Esophagus mucosa (tissue), 1 donor: ENCODE results near the gene ZSCAN20. TPM values are rescaled to one million over a fixed set of nuclear protein-coding genes. Genes with fewer than 3 reads are reported as not detected.

Source experiments
- ATAC-seq: fragments of 200-7000 bp; cut with Tn5 transposase; one replicate; pipeline ENCODE4 v1.9.1; 2020
- total RNA-seq: library from RNA; stranded (reverse); gene quantifications from one replicate; pipeline ENCODE4 v1.2.4, GENCODE V29; 2023
- donor health status: DM: yes; HTN: yes; CAD: no.

Gene ZSCAN20
- total RNA-seq, 1 donor from 2014 or later: 2.4 TPM

DNA sequence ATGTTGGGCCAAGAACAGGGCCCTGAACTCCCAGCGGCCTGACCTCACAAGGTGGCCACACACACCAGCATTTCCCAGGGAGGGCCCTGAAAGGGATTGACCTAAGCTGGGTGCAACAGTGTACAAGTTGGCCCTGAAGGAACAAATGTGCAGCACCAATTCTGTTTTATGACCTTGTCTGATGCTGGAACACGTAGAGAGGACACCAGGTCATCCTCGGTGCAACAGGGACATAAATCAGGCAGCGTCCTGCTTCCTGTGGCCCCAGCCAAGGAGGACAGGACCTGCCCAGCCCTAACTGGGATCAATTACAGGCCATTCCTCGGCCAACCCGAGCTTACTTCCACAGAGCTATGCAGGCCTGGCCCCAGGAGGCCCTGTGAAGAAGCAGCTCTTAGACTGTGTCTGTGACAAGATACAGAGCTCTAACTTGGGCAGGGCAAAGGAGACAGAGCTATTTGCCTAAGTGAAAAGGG, 28.7 kb upstream of the ZSCAN20 start:
- no peak for ATAC-seq

GRCh38 chr1:33445108-33445507, 27.3 kb upstream of the ZSCAN20 start:
- ATAC-seq: no peak

GRCh38 chr1:33446590-33446989, 25.9 kb upstream of the ZSCAN20 start:
- no peak for ATAC-seq

DNA sequence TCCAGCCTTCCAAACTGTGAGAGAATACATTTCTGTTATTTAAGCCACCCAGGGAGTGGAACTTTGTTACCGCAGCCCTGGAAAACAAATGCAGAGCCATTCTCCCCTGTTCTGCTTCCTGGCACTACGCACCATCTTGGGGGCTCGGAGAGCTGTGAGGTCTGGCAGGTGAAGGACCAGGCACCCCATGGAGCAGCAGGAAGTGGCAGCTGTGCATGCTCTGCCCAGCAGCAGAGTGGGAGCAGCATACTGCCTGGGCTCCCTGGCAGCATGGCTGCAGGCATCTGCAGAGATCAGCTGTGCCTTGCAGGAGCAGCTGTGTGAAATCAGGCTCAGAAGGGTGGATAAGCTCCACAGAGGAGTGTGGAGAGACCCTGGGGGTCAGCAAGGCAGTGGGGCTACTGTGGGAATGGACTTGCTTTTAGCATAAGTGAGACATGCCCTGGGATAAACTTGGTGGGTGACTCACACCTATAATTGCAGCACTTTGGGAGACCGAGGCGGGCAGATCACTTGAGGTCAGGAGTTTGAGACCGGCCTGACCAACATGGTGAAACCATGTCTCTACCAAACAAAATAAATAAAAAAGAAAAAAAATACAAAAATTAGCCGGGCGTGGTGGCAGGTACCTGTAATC, 17.7 kb upstream of the ZSCAN20 start:
- ATAC-seq: no peak

- ATAC-seq: peak; percentile 80
These were observed 16.6 kb upstream of the ZSCAN20 start for GRCh38 chr1:33455539-33456501.

- ATAC-seq: no peak
These were observed 16.0 kb upstream of the ZSCAN20 start for GRCh38 chr1:33456502-33456886.

GRCh38 chr1:33459691-33460090, 12.8 kb upstream of the ZSCAN20 start:
- ATAC-seq: no peak

DNA sequence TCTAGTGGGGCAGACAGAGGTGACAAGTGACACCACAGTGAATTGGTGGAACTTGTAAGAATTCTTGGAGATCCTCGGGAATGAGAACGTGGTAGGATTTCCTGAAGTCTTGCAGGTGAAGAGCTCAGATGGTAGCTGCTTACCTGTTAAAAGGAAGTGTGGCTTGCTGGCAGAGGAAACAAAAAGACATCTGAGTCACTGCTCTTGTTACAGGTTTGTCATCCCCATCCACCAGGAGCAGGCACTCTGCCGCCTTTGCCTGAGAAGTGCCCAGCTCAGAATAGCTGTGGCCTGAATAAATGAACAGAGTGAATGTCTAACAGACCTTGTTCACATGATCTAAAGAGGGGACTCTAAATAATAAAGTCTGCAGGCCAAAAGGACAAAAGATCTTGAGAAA, 12.3 kb upstream of the ZSCAN20 start:
- peak; percentile 39 for ATAC-seq

DNA sequence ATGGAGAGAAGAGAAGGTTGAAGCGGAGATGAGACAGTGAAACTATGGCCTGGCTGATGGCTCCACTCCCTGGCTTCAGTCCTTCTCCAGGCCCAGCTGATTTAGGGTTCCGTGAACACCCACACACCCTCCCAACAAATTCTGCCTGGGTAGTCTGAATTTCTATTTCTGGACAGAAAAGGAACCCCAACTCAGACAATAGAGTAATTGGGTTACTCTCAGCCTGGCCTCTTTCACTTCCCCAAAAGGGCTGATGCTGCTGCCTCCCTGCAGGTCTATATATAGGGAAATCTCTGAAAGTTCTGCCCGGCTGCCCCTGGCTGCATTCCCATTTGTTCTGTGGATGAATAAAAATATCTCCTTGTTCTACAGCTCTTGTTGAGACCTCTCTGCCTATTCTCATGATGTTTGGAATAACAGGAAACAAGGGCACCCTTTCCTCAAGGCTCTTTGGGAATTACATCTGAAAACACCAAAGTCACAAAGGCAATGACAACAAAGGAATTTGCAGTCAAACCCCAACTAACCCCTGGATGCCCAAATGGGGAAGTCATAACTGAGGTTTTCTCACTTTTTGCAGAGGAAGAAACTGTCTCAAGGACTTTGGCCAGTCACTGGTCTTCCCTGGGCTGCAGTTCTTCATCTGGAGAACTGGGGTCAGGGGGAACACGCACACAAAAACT, 11.4 kb upstream of the ZSCAN20 start:
- ATAC-seq: peak; percentile 14

- ATAC-seq: no peak
These were observed 9.9 kb upstream of the ZSCAN20 start for GRCh38 chr1:33462405-33463164.

GRCh38 chr1:33464552-33464951, 7.9 kb upstream of the ZSCAN20 start:
- no peak for ATAC-seq

GRCh38 chr1:33465316-33465715, 7.1 kb upstream of the ZSCAN20 start:
- no peak for ATAC-seq

- ATAC-seq: no peak
These were observed 6.3 kb upstream of the ZSCAN20 start for GRCh38 chr1:33466159-33466558.

- no peak for ATAC-seq
These were observed 4.4 kb upstream of the ZSCAN20 start for GRCh38 chr1:33468011-33468410.

DNA sequence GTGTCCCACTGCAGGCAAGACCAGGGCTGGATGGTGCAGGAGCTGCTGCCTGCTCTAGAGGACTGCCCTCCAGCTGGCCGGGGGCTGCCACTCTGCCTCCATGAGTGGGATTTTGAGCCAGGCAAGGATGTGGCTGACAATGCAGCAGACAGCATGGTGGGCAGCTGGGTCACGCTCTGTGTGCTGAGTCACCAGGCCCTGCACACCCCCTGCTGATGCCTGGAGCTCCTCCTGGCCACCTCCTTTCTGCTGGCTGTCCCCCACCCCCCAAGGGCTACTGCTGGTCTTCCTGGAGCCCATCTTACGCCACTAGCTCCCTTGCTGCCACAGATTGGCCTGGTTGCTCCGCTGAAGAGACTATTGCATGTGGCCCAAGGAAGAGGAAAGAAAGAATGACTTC, 3.9 kb upstream of the ZSCAN20 start:
- no peak for ATAC-seq

DNA sequence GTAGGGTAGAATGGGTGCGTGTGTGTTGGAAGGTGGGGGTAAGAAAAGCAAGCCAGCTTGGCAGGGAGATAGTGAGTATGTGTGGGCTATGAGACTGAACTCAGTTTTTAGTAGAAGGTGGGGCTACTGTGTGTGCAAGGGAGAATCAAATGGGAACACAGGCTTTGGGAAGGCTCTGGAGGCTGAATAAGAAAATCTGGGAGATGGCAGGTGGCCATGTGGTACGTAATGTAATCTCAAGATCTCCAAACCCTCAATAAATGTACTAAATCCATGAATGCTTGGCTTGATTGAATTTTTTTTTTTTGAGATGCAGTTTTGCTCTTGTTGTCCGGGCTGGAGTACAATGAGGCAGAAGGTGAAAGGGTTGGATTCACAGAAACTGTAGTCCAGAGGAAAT, 3.5 kb upstream of the ZSCAN20 start:
- no peak for ATAC-seq

GRCh38 chr1:33469691-33470090, 2.8 kb upstream of the ZSCAN20 start:
- ATAC-seq: no peak

GRCh38 chr1:33470495-33471012, 1.9 kb upstream of the ZSCAN20 start:
- peak; percentile 78 for ATAC-seq

- ATAC-seq: no peak
These were observed 1.0 kb upstream of the ZSCAN20 start for GRCh38 chr1:33471416-33471815.

DNA sequence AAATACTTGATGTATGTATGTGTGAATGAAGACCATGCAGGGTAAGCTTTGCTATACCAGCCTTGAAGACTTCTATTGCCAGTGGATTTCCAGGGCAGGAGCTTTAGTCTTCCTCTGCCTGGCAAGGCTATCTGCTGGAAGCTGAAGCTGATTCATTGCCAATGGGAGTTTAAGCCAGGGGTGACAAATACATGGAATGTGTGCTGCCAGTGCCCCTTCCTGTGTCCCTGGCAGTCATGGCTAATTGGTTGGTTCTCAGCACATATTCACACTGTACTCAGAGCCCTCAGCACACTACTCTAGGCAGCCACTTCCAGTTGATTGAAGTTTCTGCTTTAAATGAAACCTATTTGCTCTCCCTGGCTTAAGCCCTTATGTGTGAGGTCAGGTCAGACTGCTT, 1.5 kb downstream of the ZSCAN20 start:
- ATAC-seq: no peak

DNA sequence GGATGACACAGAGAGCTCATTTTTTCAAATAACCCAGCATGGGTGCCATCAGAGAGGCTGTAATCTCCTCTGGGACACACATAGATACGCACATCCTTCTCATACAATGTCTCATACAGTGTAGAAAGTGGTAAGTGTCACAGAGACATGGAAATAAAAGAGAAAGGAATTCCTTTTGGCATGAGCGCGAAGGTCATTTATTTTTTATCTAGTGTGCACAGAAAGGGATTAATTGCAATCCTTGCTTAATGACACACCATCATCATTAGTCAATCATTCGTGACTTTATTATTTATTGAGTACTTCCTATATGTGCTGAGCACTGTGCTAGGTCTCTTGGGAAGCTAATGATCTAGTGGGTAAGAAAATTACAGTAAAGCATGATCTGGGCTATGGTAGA, 5.0 kb downstream of the ZSCAN20 start:
- ATAC-seq: no peak

GRCh38 chr1:33482412-33482811, 10.0 kb downstream of the ZSCAN20 start:
- ATAC-seq: no peak
